ENCODE measurements around the gene PATE1.

The PATE1 gene

DNA sequence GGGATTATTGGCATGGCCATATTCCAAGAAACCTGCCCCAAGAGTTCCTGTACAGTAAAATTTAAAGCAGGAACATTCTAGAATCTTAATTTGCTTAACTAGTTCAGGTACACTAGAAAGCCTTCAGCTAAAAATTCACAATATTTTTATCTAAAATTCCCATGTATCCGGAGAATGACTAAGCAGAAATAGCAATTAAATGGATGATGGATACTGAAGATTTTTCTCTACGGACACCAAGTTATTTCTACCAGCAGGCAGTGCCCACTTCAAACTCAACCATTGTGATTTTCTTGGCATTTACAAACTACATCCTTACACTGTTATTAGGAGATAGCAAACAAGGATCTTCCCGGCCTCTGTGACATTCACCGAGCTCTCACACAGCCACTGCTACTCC is 44.7 kb downstream of the PATE1 start:
- H3K79me2 ChIP-seq (ENCODE audit: control insufficient read depth, insufficient read depth, low read length, unreplicated experiment) = no peaks in the 10 kb centered on the region
- H3K4me1 ChIP-seq (ENCODE audit: control insufficient read depth, insufficient read depth, low read length, unreplicated experiment) = no peaks in the 10 kb centered on the region
- H3K4me3 ChIP-seq (ENCODE audit: low read depth, low read length) = no peak overlapping the region
- H3K27ac ChIP-seq (ENCODE audit: low read depth, low read length) = no peak overlapping the region
- no peaks in the 10 kb centered on the region for H3K36me3 ChIP-seq (ENCODE audit: insufficient read depth, low read length)
- H3K27me3 ChIP-seq (ENCODE audit: insufficient read depth, low read length) = peaks cover 11% of the 10 kb centered on the region; the same call in 1 of the 2 replicates
- H2AFZ ChIP-seq (ENCODE audit: low read length, unreplicated experiment) = no peak overlapping the region

DNA sequence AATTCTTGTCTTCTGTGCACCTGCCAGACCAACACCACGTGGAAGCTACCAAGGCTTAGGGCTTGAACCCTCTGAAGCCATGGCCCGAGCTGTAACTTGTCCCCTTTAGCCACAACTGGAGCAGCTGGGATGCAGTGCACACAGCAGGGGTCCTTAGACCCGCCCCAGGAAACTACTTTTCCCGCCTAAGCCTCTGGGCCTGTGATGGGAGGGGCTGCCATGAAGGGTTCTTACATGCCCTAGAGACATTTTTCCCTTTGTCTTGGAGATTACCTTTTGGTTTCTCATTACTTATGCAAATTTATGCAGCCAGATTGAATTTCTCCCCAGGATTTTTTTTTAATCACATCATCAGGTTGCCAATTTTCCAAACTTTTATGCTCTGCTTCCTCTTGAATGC is 51.6 kb downstream of the PATE1 start:
- H2AFZ ChIP-seq (ENCODE audit: low read length, unreplicated experiment) = no peak overlapping the region

More for the DNA sequence above, 51.6 kb downstream of the PATE1 start:
- Histone ChIP-seq H3K27ac (ENCODE audit: low read depth, low read length) (no peak overlapping the region), H3K4me3 (ENCODE audit: low read depth, low read length) (no peak overlapping the region), H3K79me2 (ENCODE audit: control insufficient read depth, insufficient read depth, low read length, unreplicated experiment) (no peaks in the 10 kb centered on the region), H3K27me3 (ENCODE audit: insufficient read depth, low read length) (no peaks in the 10 kb centered on the region), H3K4me1 (ENCODE audit: control insufficient read depth, insufficient read depth, low read length, unreplicated experiment) (no peaks in the 10 kb centered on the region), H3K36me3 (ENCODE audit: insufficient read depth, low read length) (no peaks in the 10 kb centered on the region)

All from ACC112 (cell line).